ENCODE results near the gene MESP2. TPM values are rescaled to one million over a fixed set of nuclear protein-coding genes. Genes with fewer than 3 reads are reported as not detected.

Gene MESP2
- total and polyA plus RNA-seq, 2 of the 8 experiments (the other 6 are each of a cell fraction or from before 2014, with no cell fraction given): 0.35 to 0.80 TPM

DNA sequence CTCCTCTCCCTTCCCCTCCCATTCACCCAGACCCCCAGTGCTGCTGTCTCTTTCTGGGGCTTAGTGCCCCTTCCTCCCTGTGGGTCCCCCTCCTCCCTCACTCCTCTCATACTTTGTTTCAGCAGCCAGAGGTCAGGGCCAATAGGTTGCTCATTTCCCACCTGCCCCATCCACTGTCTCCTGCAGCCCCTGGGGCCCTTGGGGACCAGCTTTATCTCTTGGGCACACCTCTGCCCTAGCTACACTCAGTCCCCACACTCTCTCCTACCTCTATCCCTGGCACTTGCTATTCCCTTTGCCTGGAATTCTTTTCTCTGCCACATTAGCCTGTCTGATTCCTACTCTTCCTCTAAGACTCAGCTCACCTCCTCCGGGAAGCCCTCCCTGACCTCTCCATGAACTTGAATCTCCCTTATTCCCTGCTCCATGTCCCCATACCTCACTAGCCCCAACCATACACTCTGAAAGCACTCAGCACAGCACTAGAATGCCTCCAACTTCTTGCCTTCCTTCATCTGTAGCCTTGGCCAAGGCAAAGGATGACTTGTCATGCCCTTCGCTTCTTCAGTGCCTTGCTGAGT is 23.9 kb downstream of the MESP2 start:
- Histone ChIP-seq H4K8ac (ENCODE audit: extremely low read depth, insufficient read depth, low read length) (no peak overlapping the region), H3K36me3 (ENCODE audit: control insufficient read depth in 2 of 4, insufficient read depth in 4 of 4, low read length in 3 of 4) (no peaks in the 10 kb centered on the region), H3K79me1 (ENCODE audit: low read depth, low read length) (no peaks in the 10 kb centered on the region), H2BK15ac (ENCODE audit: low read length) (no peak overlapping the region), H3K4me3 (ENCODE audit: extremely low read depth in 1 of 4, insufficient read depth in 2 of 4, low read depth in 3 of 4, low read length in 4 of 4) (no peak overlapping the region), H3K23ac (ENCODE audit: insufficient read length) (no peak overlapping the region), H3K56ac (replicated peaks; ENCODE audit: insufficient read length, low read depth, low read length) (no peak overlapping the region), H3K27me3 (replicated peaks in 1 of 4; ENCODE audit: control insufficient read depth in 3 of 4, extremely low read depth in 1 of 4, insufficient read depth in 3 of 4, low read length in 3 of 4) (peaks cover 0 to 3% (median 0%) of the 10 kb centered on the region in 4 experiments; a peak in 2 of 7 replicates), H2AFZ (ENCODE audit: low read length) (no peak overlapping the region), H2BK12ac (ENCODE audit: low read depth, low read length) (no peak overlapping the region), H4K20me1 (replicated peaks in 1 of 2; ENCODE audit: control insufficient read depth in 1 of 2, insufficient read depth in 2 of 2, low read length in 2 of 2) (no peaks in the 10 kb centered on the region), H2BK20ac (ENCODE audit: low read length) (no peak overlapping the region), H3K4ac (replicated peaks; ENCODE audit: insufficient read length, low read depth, low read length) (no peak overlapping the region), H3K9me3 (ENCODE audit: insufficient read depth in 2 of 2, low read depth in 1 of 2, low read length in 1 of 2) (no peaks in the 10 kb centered on the region), H4K5ac (ENCODE audit: insufficient read length, low read depth, low read length) (no peak overlapping the region), H3K23me2 (ENCODE audit: low read depth, low read length) (no peaks in the 10 kb centered on the region), H3K27ac (ENCODE audit: low read depth, low read length) (no peak overlapping the region), H3K4me1 (replicated peaks in 1 of 4; ENCODE audit: control insufficient read depth in 3 of 4, insufficient read depth in 4 of 4, low read length in 3 of 4) (no peaks in the 10 kb centered on the region; a peak in 1 of 7 replicates), H3K14ac (ENCODE audit: insufficient read length) (no peak overlapping the region), H3K9ac (replicated peaks in 1 of 4; ENCODE audit: extremely low read depth in 1 of 4, low read depth in 3 of 4, low read length in 3 of 4) (no peak overlapping the region), H3K4me2 (ENCODE audit: insufficient read depth in 1 of 2, low read depth in 2 of 2, low read length in 2 of 2) (no peak overlapping the region), H2AK5ac (ENCODE audit: low read depth, low read length) (0 out of 2 replicates have a peak overlapping the region, but pooled peaks have one; percentile 13), H2BK120ac (replicated peaks; ENCODE audit: low read depth, low read length) (no peak overlapping the region), H3K18ac (ENCODE audit: extremely low read depth, low read length) (no peak overlapping the region), H3K79me2 (ENCODE audit: control insufficient read depth in 1 of 2, insufficient read depth in 2 of 2, low read length in 2 of 2) (no peaks in the 10 kb centered on the region), H2BK5ac (ENCODE audit: low read depth, low read length) (no peak overlapping the region), H4K91ac (replicated peaks; ENCODE audit: insufficient read length, low read length) (no peak overlapping the region)
- CTCF ChIA-PET (ENCODE audit: partially characterized antibody): interaction anchor here (0.8 to 1.9 kb wide), 8 partner anchors 11 to 75 kb away, joined by 3 to 5 read pairs (median 4); no protein-coding TSS in a partner anchor
- FAIRE-seq: no peak
- no peak for DNase-seq (ENCODE audit: low read depth in 1 of 2, low spot score in 2 of 2)
- TF ChIP-seq CREB1 (IDR thresholded peaks at IDR 0.05) (no peak), GABPA (IDR thresholded peaks at IDR 0.05; ENCODE audit: borderline replicate concordance, insufficient read depth, low read length) (no peak), SIN3A (conservative IDR thresholded peaks at IDR 0.05 in 1 of 2, IDR thresholded peaks at IDR 0.05 in 1 of 2; ENCODE audit: low read depth in 1 of 2, low read length in 2 of 2) (no peak), NANOG (IDR thresholded peaks at IDR 0.05; ENCODE audit: insufficient read depth, low read depth, low read length, poor library complexity, severe bottlenecking) (no peak), TEAD4 (IDR thresholded peaks at IDR 0.05; ENCODE audit: low read depth, low read length) (no peak), EGR1 (IDR thresholded peaks at IDR 0.05; ENCODE audit: borderline replicate concordance, low read depth, low read length) (no peak), MAFK (IDR thresholded peaks at IDR 0.05; ENCODE audit: low read depth, low read length) (no peak), KDM5A (IDR thresholded peaks at IDR 0.05; ENCODE audit: low read length) (no peak), SP4 (IDR thresholded peaks at IDR 0.05; ENCODE audit: low read length) (no peak), NRF1 (IDR thresholded peaks at IDR 0.05; ENCODE audit: low read depth, low read length) (no peak), POU5F1 (IDR thresholded peaks at IDR 0.05; ENCODE audit: low read depth, low read length) (no peak)
- POLR2A ChIA-PET (ENCODE audit: partially characterized antibody): interaction anchor here (1.2 kb wide), 1 partner anchor 18 kb away, joined by 5 read pairs; no protein-coding TSS in a partner anchor
- 93% methylated on average over 2 of the region's 2 CpGs; no CpG with 5 or more reads in 1 of the 2 experiments for WGBS, 2 experiments (ENCODE audit: extremely low coverage in 1 of 2, insufficient coverage in 1 of 2, insufficient read length in 1 of 2, insufficient replicate concordance in 2 of 2, low coverage in 1 of 2, low lambda C conversion rate in 2 of 2, missing lambda C conversion rate in 1 of 2)
